Activated T-helper 1 cell treated with anti-CD3 and anti-CD28 coated beads, Interleukin-2, amount 50 U/mL, for 16 hours (primary cell): ENCODE measurements around the gene ACOX1.

Experiments used
- DNase-seq, 2 donors: peaks; one replicate each; pipeline ENCODE4 v3.0.0-alpha.2; 2020; ENCODE audit warnings: low read depth in 1 of 2, low spot score in 1 of 2

The ACOX1 gene

DNA sequence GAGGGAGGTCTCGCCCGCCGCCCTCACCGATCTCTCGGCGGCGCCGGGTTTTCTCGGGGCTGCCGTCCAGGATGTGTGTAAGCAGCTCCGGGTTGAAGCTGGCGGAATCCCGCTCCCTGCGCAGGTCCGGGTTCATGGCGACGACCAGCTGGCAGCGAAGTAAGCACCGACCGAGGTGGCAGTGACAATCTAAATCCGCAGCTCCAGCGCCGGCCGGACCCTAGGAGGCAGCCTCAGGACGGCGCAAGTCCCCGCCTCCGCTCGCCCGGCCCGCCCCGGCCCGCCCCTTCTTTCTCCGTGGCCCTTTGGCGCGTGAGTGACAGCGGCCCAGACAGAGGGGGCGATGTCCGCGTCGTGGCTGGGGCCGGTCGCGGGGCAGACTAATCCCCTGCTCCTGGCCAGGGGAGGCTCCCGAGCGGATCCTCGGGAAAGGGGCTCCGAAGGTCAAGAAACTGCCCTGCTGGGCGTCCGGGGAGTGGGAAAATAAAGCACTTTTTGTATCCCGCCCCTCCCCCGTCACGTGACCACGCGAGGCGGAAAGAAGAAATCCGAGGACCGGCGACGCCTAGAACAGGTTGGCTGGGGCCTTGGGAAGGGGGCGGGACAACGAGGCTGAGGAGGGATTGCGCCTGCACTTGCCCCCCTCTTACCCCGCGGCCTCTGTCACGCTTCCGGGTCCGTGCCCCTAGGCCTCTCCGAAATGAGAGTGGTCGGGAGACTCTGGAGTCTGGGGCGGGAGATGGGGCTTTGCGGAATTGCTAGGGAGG is at the start of gene ACOX1, which contains the start of gene TEN1:
ACOX1 (minus strand) TSS at position 229 of the 767 bp plus-strand sequence; CDS start at position 136, 93 bp downstream.
TEN1 (plus strand) TSS at position 303 of the 767 bp plus-strand sequence. CDS start 6,953 bp downstream, outside the sequence.
- peak; percentile 90 to 93 for DNase-seq

DNA sequence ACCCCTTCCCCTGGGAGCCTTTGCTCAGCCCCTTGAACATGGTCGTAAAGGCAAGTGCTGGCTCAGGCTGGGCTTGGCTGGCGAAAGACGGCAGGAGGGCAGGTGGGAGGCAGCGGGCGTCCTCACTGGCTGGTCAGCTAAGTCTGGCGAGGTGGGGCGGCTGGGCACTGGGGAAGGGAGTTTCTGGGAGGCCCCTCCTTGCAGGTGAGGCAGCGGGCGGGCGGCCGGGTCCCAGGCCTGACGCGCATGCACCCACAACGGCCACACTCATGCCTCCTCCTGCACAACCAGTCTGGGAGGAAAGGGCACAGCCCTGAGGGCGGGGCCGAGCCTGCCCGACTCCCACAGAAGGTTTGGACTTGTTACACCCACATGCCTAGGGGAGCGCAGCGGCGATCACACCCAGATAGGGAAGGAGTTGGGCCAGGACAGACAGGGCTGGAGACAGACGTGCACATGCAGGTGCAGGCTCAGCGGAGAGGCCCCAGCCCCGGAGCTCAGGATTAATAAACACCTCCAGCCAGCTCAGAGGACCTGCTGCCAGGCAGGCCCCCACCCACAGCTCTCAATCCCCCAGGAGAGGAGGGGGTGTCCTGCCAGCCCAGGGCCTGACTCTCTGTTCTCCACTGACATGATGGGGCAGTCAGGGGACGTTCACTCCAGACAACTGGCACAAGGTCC is 48.3 kb upstream of the ACOX1 start, which contains the start of gene EVPL:
EVPL (minus strand) TSS at position 148 of the 681 bp plus-strand sequence; CDS start at position 40, 108 bp downstream.
- DNase-seq = no peak

GRCh38 chr17:76026714-76027158 is 47.8 kb upstream of the ACOX1 start:
- no peak for DNase-seq

GRCh38 chr17:76025294-76025693 is 46.3 kb upstream of the ACOX1 start:
- DNase-seq = no peak

GRCh38 chr17:76024353-76024752 is 45.4 kb upstream of the ACOX1 start:
- no peak for DNase-seq

DNA sequence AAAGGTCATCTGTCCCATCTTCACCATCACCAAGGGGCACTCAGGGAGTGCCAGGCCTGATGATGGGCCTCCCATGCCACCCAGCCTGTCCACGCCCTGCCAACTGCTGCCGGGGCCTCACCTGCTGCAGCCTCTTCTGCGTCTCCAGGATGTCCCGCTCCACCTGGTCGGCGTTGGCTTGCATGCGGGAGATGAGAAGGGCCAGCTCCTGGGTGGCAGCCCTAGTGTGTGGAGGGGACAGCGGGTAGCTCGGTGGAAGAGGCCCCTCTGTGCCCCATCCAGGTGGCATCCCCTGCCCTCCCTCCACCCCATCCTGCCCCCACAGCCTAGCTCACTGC is 44.9 kb upstream of the ACOX1 start:
- DNase-seq = no peak

- no peak for DNase-seq
These were observed 44.3 kb upstream of the ACOX1 start for GRCh38 chr17:76022973-76023899.

- DNase-seq = no peak
These were observed 43.3 kb upstream of the ACOX1 start for GRCh38 chr17:76022285-76022684.

DNA sequence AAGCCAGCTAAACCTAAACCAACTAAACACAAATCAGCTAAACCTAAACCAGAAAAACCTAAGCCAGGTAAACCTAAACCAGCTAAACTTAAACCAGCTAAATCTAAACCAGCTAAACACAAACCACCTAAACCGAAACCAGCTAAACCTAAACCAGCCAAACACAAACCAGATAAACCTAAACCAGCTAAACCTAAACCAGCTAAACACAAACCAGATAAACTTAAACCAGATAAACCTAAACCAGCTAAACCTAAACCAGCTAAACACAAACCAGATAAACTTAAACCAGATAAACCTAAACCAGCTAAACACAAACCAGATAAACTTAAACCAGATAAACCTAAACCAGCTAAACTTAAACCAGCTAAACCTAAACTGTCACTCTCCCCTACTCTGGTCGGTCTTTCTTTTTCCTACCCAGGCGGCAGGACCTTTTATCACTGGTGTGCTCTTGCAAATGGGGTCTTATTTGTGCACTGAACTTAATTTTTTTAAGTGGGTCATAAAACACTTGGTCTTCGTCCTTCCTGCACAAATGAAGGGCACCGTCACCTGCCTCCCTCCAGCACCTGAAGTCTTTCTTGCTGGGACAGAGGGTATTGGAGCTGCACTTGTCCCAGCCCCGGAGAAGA is 41.0 kb upstream of the ACOX1 start:
- no peak for DNase-seq

- no peak for DNase-seq
These were observed 39.8 kb upstream of the ACOX1 start for GRCh38 chr17:76018801-76019200.

DNA sequence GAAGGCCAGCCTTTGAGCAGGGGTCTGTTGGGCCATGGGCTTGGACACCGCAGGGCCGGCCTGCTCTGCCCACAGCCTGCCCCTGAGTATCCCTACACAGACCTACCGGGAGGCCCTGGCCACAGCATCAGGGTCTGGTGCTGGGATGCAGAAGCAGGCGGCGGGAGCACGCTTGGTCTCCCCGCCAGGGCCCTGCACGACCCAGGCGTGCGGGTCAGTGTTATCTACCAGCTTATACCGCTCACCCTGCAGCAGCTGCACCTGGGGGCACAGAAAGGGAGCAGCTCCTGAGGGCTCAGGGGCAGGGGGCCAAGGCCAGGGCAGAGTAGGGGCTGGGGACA is 39.3 kb upstream of the ACOX1 start:
- DNase-seq = no peak

DNA sequence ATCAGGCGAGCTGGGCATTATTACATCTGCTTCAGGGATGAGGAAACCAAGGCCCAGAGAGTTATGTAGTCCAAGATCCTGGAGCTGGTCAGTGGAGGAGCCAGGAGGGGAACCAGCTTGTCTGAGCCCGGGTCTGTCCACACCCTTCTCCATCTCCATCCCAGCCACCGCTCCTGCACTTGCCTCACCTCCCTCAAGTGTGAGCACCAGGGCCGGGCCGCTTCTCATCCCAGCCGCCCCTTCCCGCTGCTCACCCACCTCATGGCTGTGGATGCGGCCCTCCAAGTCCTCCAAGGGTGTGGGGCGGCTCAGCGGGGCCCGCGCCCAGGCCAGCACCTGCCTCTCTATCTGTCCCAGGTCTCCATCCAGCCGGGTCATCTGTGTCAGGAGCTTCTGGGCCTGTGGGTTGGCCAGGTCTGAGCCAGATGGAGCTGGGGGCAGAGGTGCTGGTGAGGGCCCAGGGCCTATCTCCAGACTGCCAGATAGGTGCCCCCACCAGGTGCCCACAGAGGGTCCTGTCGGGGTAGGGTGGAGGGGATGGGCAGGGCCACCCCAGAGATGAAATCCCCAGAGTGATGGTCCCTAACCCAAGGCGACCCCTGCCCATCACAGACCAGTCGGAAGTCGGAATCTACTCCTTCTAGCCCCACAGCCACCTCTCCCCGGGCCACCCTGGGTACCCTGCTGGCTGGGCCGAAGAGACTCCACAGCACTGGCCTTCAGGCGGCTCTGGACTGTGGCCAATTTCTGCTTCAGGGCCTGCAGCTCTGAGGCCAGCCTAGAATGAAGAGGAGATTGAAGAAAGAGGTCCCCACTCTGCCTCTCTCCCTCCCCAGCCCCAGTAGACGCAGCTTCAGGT is 38.7 kb upstream of the ACOX1 start:
- no peak for DNase-seq

- DNase-seq = no peak
These were observed 35.9 kb upstream of the ACOX1 start for GRCh38 chr17:76014925-76015261.

GRCh38 chr17:76014100-76014924 is 35.3 kb upstream of the ACOX1 start:
- DNase-seq = peak; percentile 45 to 64

- DNase-seq = no peak
These were observed 34.5 kb upstream of the ACOX1 start for GRCh38 chr17:76013377-76013932.

DNA sequence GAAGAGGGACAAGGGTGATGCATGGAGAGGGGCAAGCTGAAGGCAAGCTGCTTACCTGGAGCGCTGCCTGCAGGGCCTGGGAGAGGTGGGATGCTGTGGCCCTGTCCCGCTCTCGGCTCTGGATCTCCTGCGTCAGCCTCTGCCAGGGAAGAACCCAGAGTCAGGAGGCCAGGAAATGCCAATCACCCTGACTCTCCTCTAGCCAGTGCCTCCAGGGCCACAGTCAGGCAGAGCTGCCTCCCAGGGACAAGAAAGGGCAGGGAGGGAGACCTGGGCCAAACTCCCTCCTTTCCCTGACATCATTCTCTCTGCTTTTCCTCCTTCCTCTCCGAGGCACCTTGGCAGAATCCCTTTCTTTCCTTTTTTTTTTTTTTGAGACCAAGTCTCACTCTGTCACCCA is 33.0 kb upstream of the ACOX1 start:
- no peak for DNase-seq

- DNase-seq = no peak
These were observed 31.1 kb upstream of the ACOX1 start for GRCh38 chr17:76009969-76010661.

DNA sequence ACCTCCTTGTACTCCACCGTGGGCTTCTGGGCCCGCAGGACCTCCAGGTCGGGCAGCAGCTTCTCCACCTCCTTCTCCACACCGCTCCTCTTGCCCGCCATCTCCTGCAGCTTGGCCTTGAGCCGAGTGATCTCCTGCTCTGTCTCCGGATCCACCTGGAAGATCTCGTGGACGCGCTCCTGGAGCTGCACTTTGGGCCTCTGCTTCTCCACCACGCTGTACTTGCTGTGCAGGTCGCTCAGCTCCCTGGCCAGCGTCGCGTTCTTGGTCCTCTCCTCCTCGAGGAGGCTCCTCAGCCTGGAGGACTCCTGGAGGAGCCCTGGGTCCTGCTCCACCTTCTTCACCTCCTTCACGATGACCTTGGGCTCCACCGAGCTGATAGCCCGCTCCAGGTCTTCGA is 30.5 kb upstream of the ACOX1 start:
- no peak for DNase-seq
